Right cardiac atrium (tissue), 5 donors: Measurements from ENCODE around the gene SNRPA. TPM values are rescaled to one million over a fixed set of nuclear protein-coding genes. Genes with fewer than 3 reads are reported as not detected.

Experiments
- ATAC-seq, 2 donors: fragments of 200-7000 bp; cut with Tn5 transposase; one replicate each; pipeline versions ENCODE4 v1.8.0 to v1.9.1; 2020; ENCODE audit warnings: moderate library complexity in 2 of 2, mild to moderate bottlenecking in 1 of 2
- DNase-seq, 3 donors: peaks; one replicate each; pipeline ENCODE4 v3.0.0-alpha.2; 2020
- H3K27ac ChIP-seq: one replicate; pipeline ENCODE4 v1.5.1; 2013; ENCODE audit warnings: mild to moderate bottlenecking, low read length, control low read depth, moderate library complexity
- H3K27me3 ChIP-seq: one replicate; pipeline ENCODE4 v1.6.1; 2013; ENCODE audit not compliant: control insufficient read depth, insufficient read depth
- H3K4me1 ChIP-seq: one replicate; pipeline ENCODE4 v1.6.1; 2013; ENCODE audit warnings: low read length; ENCODE audit not compliant: control insufficient read depth, insufficient read depth
- H3K4me3 ChIP-seq: one replicate; pipeline ENCODE4 v1.5.1; 2013; ENCODE audit warnings: low read length, control low read depth
- H3K9me3 ChIP-seq: one replicate; pipeline ENCODE4 v1.6.1; 2013; ENCODE audit warnings: low read length; ENCODE audit not compliant: control insufficient read depth
- WGBS: extraction: QIAGEN DNeasy Blood & Tissue Kit; methylation state at CpG from one replicate; pipeline ENCODE4 v1.1.7; 2013; 5-methylcytosine and 5-hydroxymethylcytosine counted together
- intact Hi-C, 4 donors: fragments of 100-400 bp; cut with DNase I; formaldehyde crosslinking; loops; one replicate each; pipeline versions ENCODE4 v1.11.0 to v1.14.0; 2022 to 2023
- polyA plus RNA-seq: library from polyadenylated mRNA; stranded (reverse); fragments of 200-250 nt; gene quantifications from one replicate; pipeline ENCODE4 v1.2.3, GENCODE V29; 2013
- total RNA-seq, 4 donors: library from RNA; stranded (reverse); fragmentation: NEBNext Ultra II Directional; extraction: Animal tissue kit (Norgen Biotek cat#: 25700); gene quantifications; one replicate each; pipeline ENCODE4 v1.2.1, GENCODE V29; 2021
- donor health status: healthy with polysubstance abuse.
- donor health status: DM: no; HTN: yes; CAD: no.
- donor health status: DM: no; HTN: no; CAD: no.
- donor health status: DM: no; HTN: yes; CAD: no; lungs with severe emphysema.
- donor health status: DM: yes; HTN: yes; CAD: no.

Gene SNRPA
- total and polyA plus RNA-seq, 5 donors = 27.0 to 44.9 (median 39.0) TPM

DNA sequence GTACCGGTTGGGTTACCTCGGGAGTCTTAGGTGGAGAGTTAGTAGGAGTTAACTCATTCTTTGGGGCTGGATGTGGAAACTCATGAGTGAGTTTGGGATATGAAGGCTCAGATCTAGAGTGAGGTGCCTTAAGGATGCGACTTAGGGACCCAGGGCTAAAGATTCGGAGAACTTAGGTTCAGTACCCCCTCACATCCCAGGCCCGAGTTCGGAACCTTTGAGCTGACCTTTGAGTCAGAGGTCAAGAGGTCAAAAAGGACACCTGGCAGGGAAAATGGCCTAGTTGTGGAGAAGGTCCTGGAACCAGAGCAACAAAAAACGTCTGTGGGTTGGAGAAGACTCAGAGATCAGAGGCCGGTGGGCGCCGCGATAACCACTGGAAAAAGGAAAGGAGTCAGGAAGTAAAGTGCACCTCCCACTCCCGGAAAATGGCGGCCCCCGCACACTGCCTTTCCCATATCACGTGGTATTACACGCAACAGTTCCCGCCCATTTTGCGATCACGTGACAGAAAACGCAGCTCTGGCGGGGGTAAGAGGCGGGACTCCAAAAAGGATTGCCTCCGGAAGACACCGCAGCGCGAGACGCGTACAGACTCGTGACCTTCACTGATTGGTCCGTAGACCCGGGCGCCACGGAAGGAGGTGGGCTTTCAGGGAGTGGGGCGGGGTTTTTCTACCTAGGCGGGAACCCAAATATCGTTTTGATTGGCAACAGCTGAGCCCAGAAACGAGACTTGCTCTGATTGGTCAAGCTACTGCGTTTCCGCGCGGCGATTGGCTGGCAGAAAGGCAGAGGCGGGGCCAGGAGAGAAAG lies 737 bp upstream of the SNRPA start, which contains the start of gene ACTMAP:
TSS of gene ACTMAP (minus strand) at position 420 of the 816 bp plus-strand sequence. CDS start 674 bp downstream, outside the sequence.
- no peaks in the 10 kb centered on the region for H3K27me3 ChIP-seq
- ATAC-seq (peak; percentile 97 to 98), DNase-seq (peak; percentile 99 to 100 (median 99))
- no peaks in the 10 kb centered on the region for H3K9me3 ChIP-seq
- intact Hi-C loops = loop anchor here in 1 of 4 donors (5.0 kb wide), 1 partner anchor 52 kb away; no protein-coding TSS in a partner anchor
- peaks cover 8% of the 10 kb centered on the region for H3K4me1 ChIP-seq
- peak within 1 kb of the TSS; percentile 73 for H3K4me3 ChIP-seq
- H3K27ac ChIP-seq = peak within 1 kb of the TSS; percentile 99
- WGBS = under 1% methylated on average over 43 of the region's 43 CpGs

DNA sequence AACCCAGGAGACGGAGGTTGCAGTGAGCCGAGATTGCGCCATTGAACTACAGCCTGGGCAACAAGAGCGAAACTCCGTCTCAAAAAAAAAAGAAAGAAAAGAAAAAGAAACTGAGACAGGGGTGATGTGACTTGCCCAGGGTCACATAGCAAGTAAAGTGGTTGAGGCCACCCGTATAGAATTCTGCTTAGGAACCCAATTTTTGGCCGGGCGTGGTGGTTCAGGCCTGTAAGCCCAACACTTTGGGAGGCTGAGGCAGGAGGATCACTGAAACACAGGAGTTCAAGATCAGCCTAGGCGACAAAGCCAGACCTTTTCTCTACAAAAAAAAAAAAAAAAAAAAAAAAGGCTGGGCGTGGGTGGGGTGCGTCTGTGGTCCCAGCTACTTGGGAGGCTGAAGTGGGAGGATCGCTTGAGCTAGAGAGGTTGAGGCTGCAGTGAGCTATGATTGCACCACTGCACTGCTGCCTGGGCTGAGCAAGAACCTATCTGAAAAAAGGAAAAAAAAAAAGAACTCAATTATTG lies 1.3 kb downstream of the SNRPA start:
- no peaks in the 10 kb centered on the region for H3K9me3 ChIP-seq
- H3K4me1 ChIP-seq = peaks cover 13% of the 10 kb centered on the region
- intact Hi-C loops = loop anchor here in 1 of 4 donors (5.0 kb wide), 1 partner anchor 50 kb away; no protein-coding TSS in a partner anchor
- no peak overlapping the region for H3K27ac ChIP-seq
- 77% methylated on average over 12 of the region's 12 CpGs for WGBS
- peak overlapping the region; percentile 73 for H3K4me3 ChIP-seq
- peak in 1 of 3 donors; percentile 21 for DNase-seq
- no peaks in the 10 kb centered on the region for H3K27me3 ChIP-seq
- no peak for ATAC-seq

DNA sequence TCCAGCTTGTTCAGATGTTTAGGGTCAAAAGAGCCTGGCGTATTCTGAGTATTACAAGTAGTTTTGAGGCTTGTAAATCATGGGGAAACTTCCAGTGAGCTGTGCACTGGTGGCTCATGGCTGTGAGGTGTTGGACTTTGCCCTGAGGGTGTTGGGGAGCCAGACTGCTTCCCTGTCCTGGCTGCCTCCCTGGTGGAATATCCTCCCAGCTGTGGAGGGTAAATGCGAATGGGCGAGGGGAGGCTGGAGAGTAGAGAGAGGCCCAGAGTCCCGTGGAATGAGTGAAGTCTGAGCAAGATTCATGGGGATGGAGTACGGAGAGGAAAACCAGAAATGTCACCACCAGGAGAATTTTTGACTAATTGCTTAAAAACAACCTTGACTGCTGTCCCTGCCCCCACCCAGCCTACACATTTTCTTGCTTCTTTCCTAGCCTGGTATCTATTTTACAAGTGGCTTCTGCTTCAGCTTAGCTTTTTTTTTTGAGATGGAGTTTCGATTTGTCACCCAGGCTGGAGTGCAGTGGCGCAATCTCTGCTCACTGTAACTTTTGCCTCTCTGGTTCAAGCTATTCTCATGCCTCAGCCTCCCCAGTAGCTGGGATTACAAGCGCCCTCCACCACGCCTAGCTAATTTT lies 3.7 kb downstream of the SNRPA start:
- Histone ChIP-seq H3K27me3 (no peaks in the 10 kb centered on the region), H3K9me3 (no peaks in the 10 kb centered on the region), H3K4me1 (peaks cover 13% of the 10 kb centered on the region), H3K27ac (no peak overlapping the region), H3K4me3 (no peak overlapping the region)
- intact Hi-C loops = loop anchor here in 1 of 4 donors (5.0 kb wide), 1 partner anchor 48 kb away; no protein-coding TSS in a partner anchor
- ATAC-seq (no peak), DNase-seq (peak in 1 of 3 donors; percentile 9)
- WGBS = 79% methylated on average over 9 of the region's 9 CpGs

DNA sequence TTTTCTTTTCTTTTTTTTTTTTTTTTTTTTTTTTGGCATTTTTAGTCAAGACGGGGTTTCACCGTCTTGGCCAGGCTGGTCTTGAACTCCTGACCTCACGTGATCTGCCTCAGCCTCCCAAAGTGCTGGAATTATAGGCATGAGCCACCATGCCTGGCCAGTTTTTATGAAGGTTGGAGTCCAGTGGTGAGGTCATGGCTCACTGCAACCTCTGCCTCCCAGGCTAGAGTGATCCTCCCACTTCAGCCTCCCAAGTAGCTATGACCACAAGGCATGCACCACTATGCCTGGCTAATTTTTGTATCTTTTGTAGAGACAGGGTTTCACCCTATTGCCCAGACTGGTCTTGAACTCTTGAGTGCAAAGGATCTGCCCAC lies 4.2 kb downstream of the SNRPA start:
- 90% methylated on average over 3 of the region's 3 CpGs for WGBS

DNA sequence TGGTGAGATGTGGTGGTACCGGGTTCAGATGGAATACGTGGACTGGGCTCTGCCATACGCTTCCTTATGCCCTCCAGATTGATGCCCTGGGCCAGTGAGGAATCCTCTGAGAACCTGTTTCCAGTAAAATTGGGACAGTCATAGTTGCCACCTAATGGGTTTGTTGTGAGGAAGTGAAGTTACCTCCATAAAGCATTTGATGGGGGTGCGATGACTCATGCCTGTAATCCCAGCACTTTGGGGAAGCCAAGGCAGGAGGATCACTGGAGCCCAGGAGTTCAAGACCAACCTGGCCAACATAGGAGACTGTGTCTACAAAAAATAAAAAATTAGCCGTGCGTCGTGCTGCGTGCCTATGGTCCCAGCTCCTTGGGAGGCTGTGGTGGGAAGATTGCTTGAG lies 4.8 kb downstream of the SNRPA start:
- Histone ChIP-seq H3K27ac (no peak overlapping the region), H3K4me1 (peaks cover 13% of the 10 kb centered on the region), H3K4me3 (no peak overlapping the region), H3K27me3 (no peaks in the 10 kb centered on the region), H3K9me3 (no peaks in the 10 kb centered on the region)
- ATAC-seq (no peak), DNase-seq (peak in 1 of 3 donors; percentile 29)
- intact Hi-C loops = no loop called here
- WGBS = 97% methylated on average over 8 of the region's 8 CpGs

More for the DNA sequence above, 4.2 kb downstream of the SNRPA start:
- Histone ChIP-seq H3K27ac (no peak overlapping the region), H3K9me3 (no peaks in the 10 kb centered on the region), H3K27me3 (no peaks in the 10 kb centered on the region), H3K4me1 (peaks cover 13% of the 10 kb centered on the region), H3K4me3 (no peak overlapping the region)
- DNase-seq (no peak), ATAC-seq (no peak)
- intact Hi-C loops = no loop called here

DNA sequence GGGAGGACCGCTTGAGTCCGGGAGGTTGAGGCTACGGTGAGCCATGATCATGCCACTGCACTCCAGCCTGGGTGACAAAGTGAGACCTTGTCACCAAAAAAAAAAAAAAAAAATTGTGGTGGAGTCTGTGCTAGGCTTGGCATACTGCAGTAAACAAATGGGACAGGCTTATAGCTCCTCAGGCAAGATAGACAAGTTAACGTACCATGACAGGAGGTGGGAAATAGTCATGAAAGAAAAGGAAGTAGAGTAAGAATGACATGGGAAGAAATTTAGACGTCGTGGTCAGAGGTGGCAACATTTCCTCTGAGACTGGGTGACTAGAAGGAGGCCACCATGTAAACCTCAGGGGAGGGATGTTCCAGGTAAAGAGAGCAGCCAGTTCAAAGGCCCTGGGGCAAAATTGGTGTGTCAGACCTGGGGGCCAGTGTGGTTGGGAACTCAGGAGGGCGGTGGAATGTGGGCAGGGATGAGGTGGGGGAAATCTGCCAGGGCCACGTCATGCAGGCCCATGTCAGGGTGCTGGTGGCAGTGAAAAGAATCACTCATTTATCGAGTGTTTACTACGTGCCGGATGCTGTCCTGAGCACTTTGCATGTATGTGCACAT lies 5.6 kb downstream of the SNRPA start:
- peaks cover 13% of the 10 kb centered on the region for H3K4me1 ChIP-seq
- H3K4me3 ChIP-seq = no peak overlapping the region
- ATAC-seq = no peak
- WGBS = 75% methylated on average over 11 of the region's 11 CpGs
- H3K27me3 ChIP-seq = no peaks in the 10 kb centered on the region
- intact Hi-C loops = no loop called here
- peak in 1 of 3 donors; percentile 13 for DNase-seq
- H3K27ac ChIP-seq = no peak overlapping the region
- H3K9me3 ChIP-seq = no peaks in the 10 kb centered on the region

DNA sequence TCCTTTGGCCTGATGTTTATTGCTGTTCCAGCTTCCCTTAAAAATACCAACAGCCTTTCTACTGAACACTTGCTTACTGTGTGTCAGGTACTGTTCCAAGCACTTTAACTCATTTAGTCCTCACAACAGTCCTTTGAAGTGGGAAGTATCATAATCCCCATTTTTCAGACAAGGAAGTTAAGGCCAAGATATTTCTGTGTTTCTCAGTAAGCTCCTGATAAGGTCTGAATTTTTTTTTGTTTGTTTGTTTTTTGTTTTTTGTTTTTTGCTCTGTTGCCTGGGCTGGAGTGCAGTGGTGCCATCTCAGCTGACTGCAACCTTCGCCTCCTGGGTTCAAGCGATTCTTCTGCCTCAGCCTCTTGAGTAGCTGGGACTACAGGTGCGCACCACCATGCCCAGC lies 7.5 kb downstream of the SNRPA start:
- ATAC-seq = no peak
- Histone ChIP-seq H3K27ac (no peak overlapping the region), H3K27me3 (no peaks in the 10 kb centered on the region), H3K9me3 (no peaks in the 10 kb centered on the region), H3K4me1 (peaks cover 10% of the 10 kb centered on the region), H3K4me3 (no peak overlapping the region)
- intact Hi-C loops = no loop called here
- 100% methylated on average over 3 of the region's 3 CpGs for WGBS
- peak in 1 of 3 donors; percentile 0 for DNase-seq

DNA sequence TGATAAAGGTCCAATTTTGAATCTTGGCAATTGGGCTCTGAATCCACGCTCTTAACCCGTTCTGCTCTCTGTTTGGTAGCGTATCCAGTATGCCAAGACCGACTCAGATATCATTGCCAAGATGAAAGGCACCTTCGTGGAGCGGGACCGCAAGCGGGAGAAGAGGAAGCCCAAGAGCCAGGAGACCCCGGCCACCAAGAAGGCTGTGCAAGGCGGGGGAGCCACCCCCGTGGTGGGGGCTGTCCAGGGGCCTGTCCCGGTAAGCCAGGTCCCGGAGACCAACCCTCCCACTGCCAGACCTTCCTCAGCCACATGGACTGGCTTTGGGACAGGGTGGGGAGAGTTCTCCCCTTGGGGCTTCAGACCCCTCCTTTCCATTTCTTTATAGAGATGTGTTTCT lies 8.3 kb downstream of the SNRPA start:
- Histone ChIP-seq H3K9me3 (no peaks in the 10 kb centered on the region), H3K27me3 (no peaks in the 10 kb centered on the region), H3K4me3 (no peak overlapping the region), H3K4me1 (peaks cover 10% of the 10 kb centered on the region), H3K27ac (no peak overlapping the region)
- no peak for DNase-seq
- intact Hi-C loops = no loop called here
- 92% methylated on average over 13 of the region's 13 CpGs for WGBS
- ATAC-seq = no peak

DNA sequence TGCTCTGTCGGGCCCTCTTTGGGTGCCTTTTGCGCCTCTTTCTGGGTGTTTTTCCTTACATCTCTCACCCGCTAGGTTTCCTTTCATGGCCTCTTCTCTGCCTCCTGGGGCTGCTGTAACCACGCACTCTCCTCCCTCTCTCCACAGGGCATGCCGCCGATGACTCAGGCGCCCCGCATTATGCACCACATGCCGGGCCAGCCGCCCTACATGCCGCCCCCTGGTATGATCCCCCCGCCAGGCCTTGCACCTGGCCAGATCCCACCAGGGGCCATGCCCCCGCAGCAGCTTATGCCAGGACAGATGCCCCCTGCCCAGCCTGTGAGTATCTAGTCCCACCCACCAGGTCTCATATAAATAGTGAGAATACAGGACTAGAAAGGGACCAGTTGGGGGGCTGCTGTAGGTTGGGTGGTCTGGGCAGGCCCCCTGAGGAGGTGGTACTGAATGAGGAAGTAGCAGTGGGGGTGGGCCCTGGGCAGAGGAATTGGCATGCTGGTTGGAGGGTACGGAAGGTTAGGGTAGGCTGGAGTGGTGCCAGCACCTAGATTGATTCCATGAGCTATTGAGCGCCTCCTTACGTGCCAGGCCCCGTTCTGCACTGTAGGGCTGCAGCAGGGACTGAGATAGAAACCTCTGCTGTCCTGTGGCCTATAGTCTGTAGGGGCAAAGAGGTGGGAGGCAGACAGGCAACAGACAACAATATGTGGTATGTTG lies 11.9 kb downstream of the SNRPA start:
- intact Hi-C loops = no loop called here
- Histone ChIP-seq H3K9me3 (no peaks in the 10 kb centered on the region), H3K4me1 (no peaks in the 10 kb centered on the region), H3K27me3 (no peaks in the 10 kb centered on the region), H3K27ac (no peak overlapping the region), H3K4me3 (no peak overlapping the region)
- no peak for ATAC-seq
- DNase-seq = peak in 1 of 3 donors; percentile 59
- WGBS = 90% methylated on average over 17 of the region's 17 CpGs

DNA sequence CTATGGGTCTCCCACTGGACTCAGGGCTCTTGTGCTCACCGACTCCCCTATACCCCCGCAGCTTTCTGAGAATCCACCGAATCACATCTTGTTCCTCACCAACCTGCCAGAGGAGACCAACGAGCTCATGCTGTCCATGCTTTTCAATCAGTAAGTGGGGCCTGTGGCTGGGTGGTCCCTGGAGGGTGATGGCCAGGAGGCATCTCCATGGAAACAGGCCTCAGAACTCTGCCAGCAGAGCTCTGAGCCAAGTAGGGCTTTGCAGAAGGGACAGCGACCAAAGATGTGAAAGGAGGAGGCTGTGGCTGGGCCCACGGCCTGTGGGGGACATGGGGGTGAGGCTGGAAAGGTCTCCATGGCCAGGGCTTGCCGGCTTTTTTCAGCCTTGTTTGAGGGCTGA lies 12.5 kb downstream of the SNRPA start:
- DNase-seq (peak in 1 of 3 donors; percentile 10), ATAC-seq (no peak)
- 92% methylated on average over 7 of the region's 7 CpGs for WGBS
- H3K4me1 ChIP-seq = no peaks in the 10 kb centered on the region
- intact Hi-C loops = no loop called here
- no peaks in the 10 kb centered on the region for H3K27me3 ChIP-seq
- no peaks in the 10 kb centered on the region for H3K9me3 ChIP-seq
- no peak overlapping the region for H3K27ac ChIP-seq
- no peak overlapping the region for H3K4me3 ChIP-seq
